Memory B cell (primary cell): ENCODE results near the gene ACKR2.

ENCODE experiments used
- ATAC-seq: fragments of 150-1000 bp; cut with Tn5 transposase; 2 replicates; pipeline ENCODE4 v1.10.0; 2021; ENCODE audit warnings: low read depth, mild to moderate bottlenecking, moderate library complexity
- DNase-seq, 2 donors: peaks; one replicate each; pipeline ENCODE4 v3.0.0; 2022; ENCODE audit warnings: low spot score in 2 of 2
- H3K27ac Mint-ChIP-seq: one replicate; pipeline ENCODE4 v1.8.0; 2022; ENCODE audit warnings: mild to moderate bottlenecking, moderate library complexity, mixed read lengths
- H3K27me3 Mint-ChIP-seq: one replicate; pipeline ENCODE4 v1.8.0; 2022; ENCODE audit warnings: mixed read lengths
- H3K36me3 Mint-ChIP-seq: one replicate; pipeline ENCODE4 v1.8.0; 2022; ENCODE audit warnings: mild to moderate bottlenecking, mixed read lengths
- H3K4me1 Mint-ChIP-seq: one replicate; pipeline ENCODE4 v1.8.0; 2022; ENCODE audit warnings: mixed read lengths
- H3K4me3 Mint-ChIP-seq: one replicate; pipeline ENCODE4 v1.8.0; 2022; ENCODE audit warnings: mild to moderate bottlenecking, moderate library complexity, mixed read lengths
- H3K9me3 Mint-ChIP-seq: one replicate; pipeline ENCODE4 v1.8.0; 2022; ENCODE audit warnings: mixed read lengths

The ACKR2 gene

DNA sequence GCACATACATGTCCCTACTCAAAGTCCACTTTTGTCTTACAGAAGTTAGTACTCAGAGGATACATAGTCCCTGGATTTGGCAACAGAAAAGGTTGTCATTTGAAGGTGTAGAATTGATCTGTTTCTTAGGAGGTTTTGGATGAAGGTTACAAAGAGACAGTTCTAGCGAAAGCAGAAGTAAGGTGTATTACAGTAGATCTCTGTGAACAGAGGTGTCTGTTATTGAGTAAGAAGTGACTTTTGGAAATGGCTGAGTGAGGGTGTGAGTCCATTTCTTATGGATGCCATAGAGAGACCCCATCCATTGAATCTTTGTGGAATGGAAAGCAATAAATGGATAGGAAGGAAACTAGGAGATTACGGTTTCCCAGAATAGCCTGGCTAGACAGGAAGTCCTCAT, 102.3 kb downstream of the ACKR2 start:
- Mint-ChIP-seq H3K4me3 (no peak overlapping the region), H3K27ac (no peak overlapping the region), H3K9me3 (peaks cover 17% of the 10 kb centered on the region), H3K36me3 (peaks cover 9% of the 10 kb centered on the region), H3K4me1 (peaks cover 2% of the 10 kb centered on the region), H3K27me3 (peaks cover 15% of the 10 kb centered on the region)
- DNase-seq (no peak), ATAC-seq (no peak)

DNA sequence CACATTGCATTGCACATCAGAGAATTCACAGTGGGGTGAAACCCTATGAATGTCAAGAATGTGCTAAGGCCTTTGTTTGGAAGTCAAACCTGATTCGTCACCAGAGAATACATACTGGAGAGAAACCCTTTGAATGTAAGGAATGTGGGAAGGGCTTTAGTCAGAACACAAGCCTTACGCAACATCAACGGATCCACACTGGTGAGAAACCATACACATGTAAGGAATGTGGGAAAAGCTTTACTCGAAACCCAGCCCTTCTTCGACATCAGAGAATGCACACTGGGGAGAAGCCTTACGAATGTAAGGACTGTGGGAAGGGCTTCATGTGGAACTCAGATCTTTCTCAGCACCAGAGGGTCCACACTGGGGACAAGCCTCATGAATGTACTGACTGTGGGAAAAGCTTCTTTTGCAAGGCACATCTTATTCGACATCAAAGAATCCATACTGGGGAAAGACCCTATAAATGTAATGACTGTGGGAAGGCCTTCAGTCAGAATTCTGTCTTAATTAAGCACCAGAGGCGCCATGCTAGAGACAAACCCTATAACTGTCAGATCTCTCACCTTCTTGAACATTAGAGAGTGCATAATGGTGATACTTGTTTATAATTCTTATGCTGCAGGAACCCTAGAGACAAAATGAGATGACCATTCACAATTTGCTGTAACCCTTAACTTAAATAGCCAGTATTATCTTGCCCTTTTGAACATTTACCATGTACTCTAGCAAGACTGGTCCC, 105.7 kb downstream of the ACKR2 start:
- H3K36me3 Mint-ChIP-seq = peaks cover 9% of the 10 kb centered on the region
- peaks cover 10% of the 10 kb centered on the region for H3K27me3 Mint-ChIP-seq
- peaks cover 21% of the 10 kb centered on the region for H3K9me3 Mint-ChIP-seq
- no peak overlapping the region for H3K27ac Mint-ChIP-seq
- H3K4me1 Mint-ChIP-seq = no peaks in the 10 kb centered on the region
- DNase-seq (no peak), ATAC-seq (no peak)
- H3K4me3 Mint-ChIP-seq = no peak overlapping the region
